T-helper 1 cell (primary cell): Measurements from ENCODE around the gene LDHD.
"Not testable (repeated sequence)": the region's sequence is repeated elsewhere in the genome, so short reads cannot be mapped to it uniquely, and the experiment has no call there.

ENCODE experiments used
- DNase-seq, 5 donors: peaks; one replicate each; pipeline ENCODE4 v3.0.0-alpha.2; 2012 to 2020

The LDHD gene

GRCh38 chr16:75099075-75099667 lies 17.4 kb downstream of the LDHD start:
- DNase-seq, result no peak

- peak; percentile 34 to 88 (median 55) for DNase-seq
These were observed 18.4 kb downstream of the LDHD start for GRCh38 chr16:75097941-75098901.

- no peak for DNase-seq
These were observed 19.3 kb downstream of the LDHD start for GRCh38 chr16:75097191-75097761.

GRCh38 chr16:75096656-75097055 lies 19.9 kb downstream of the LDHD start:
- DNase-seq, result no peak

GRCh38 chr16:75095204-75095621 lies 21.4 kb downstream of the LDHD start:
- DNase-seq, result no peak

GRCh38 chr16:75093598-75094540 lies 22.7 kb downstream of the LDHD start:
- DNase-seq, result no peak

- DNase-seq, result no peak
These were observed 23.8 kb downstream of the LDHD start for GRCh38 chr16:75092777-75093176.

GRCh38 chr16:75091619-75092018 lies 25.0 kb downstream of the LDHD start:
- DNase-seq, result not testable (repeated sequence)

GRCh38 chr16:75090899-75091298 lies 25.7 kb downstream of the LDHD start:
- DNase-seq, result not testable (repeated sequence)

- peak in 1 of 5 donors; percentile 53 for DNase-seq
These were observed 26.9 kb downstream of the LDHD start for GRCh38 chr16:75089486-75090202.

- no peak for DNase-seq
These were observed 27.6 kb downstream of the LDHD start for GRCh38 chr16:75088934-75089333.

GRCh38 chr16:75088216-75088615 lies 28.4 kb downstream of the LDHD start:
- DNase-seq, result no peak

- DNase-seq, result no peak
These were observed 29.1 kb downstream of the LDHD start for GRCh38 chr16:75087375-75087979.

- DNase-seq, result no peak
These were observed 29.7 kb downstream of the LDHD start for GRCh38 chr16:75086688-75087374.

GRCh38 chr16:75086281-75086680 lies 30.3 kb downstream of the LDHD start:
- DNase-seq, result no peak

- DNase-seq, result no peak
These were observed 31.0 kb downstream of the LDHD start for GRCh38 chr16:75085556-75085955.

- no peak for DNase-seq
These were observed 32.8 kb downstream of the LDHD start for GRCh38 chr16:75083813-75084212.

GRCh38 chr16:75081179-75081859 lies 35.3 kb downstream of the LDHD start:
- DNase-seq, result no peak

- DNase-seq, result no peak
These were observed 36.2 kb downstream of the LDHD start for GRCh38 chr16:75080205-75081029.
